Activated CD4-positive, alpha-beta T cell treated with anti-CD3 and anti-CD28 coated beads, Interleukin-10, Interleukin-2, amounts not matched to agents 100 ng/mL and 50 ng/mL, durations not matched to agents 16 hours and 8 hours (primary cell): ENCODE measurements around the gene PKMYT1.
A peak's percentile ranks its signal among the peaks of the same experiment; 100 is the strongest.

ENCODE experiments used
- DNase-seq: peaks from one replicate; pipeline ENCODE4 v3.0.0-alpha.2; 2020

The PKMYT1 gene

GRCh38 chr16:3017794-3018506, 37.7 kb upstream of the PKMYT1 start, which contains the start of gene CLDN6:
Gene CLDN6, minus strand, starts transcription at chr16:3018183. Its CDS starts 2,162 bp downstream, at chr16:3016021.
- DNase-seq, result peak; percentile 45

GRCh38 chr16:3017344-3017743, 37.1 kb upstream of the PKMYT1 start:
- no peak for DNase-seq

- DNase-seq, result no peak
These were observed 35.7 kb upstream of the PKMYT1 start for GRCh38 chr16:3015865-3016521.

- DNase-seq, result no peak
These were observed 34.7 kb upstream of the PKMYT1 start for GRCh38 chr16:3014971-3015370.

GRCh38 chr16:3013998-3014690, 33.9 kb upstream of the PKMYT1 start:
- no peak for DNase-seq

GRCh38 chr16:3013491-3013951, 33.3 kb upstream of the PKMYT1 start:
- no peak for DNase-seq

- DNase-seq, result no peak
These were observed 32.7 kb upstream of the PKMYT1 start, which contains the start of gene CLDN9 for GRCh38 chr16:3012828-3013420. Gene CLDN9, plus strand, starts transcription at chr16:3012923. Its CDS starts 440 bp downstream, at chr16:3013363.

- DNase-seq, result no peak
These were observed 32.0 kb upstream of the PKMYT1 start for GRCh38 chr16:3012246-3012645.

GRCh38 chr16:3010510-3010909, 30.3 kb upstream of the PKMYT1 start:
- DNase-seq, result no peak

- no peak for DNase-seq
These were observed 29.5 kb upstream of the PKMYT1 start for GRCh38 chr16:3009568-3010390.

- DNase-seq, result no peak
These were observed 28.4 kb upstream of the PKMYT1 start for GRCh38 chr16:3008690-3009037.

GRCh38 chr16:3007957-3008689, 27.9 kb upstream of the PKMYT1 start:
- DNase-seq, result no peak

- no peak for DNase-seq
These were observed 27.1 kb upstream of the PKMYT1 start for GRCh38 chr16:3007059-3007956.

- DNase-seq, result no peak
These were observed 24.6 kb upstream of the PKMYT1 start for GRCh38 chr16:3004781-3005284.

GRCh38 chr16:3004319-3004718, 24.1 kb upstream of the PKMYT1 start:
- no peak for DNase-seq

GRCh38 chr16:3003582-3004270, 23.5 kb upstream of the PKMYT1 start:
- DNase-seq, result peak; percentile 99

GRCh38 chr16:3001316-3001715, 21.1 kb upstream of the PKMYT1 start:
- no peak for DNase-seq

- DNase-seq, result no peak
These were observed 20.3 kb upstream of the PKMYT1 start for GRCh38 chr16:3000540-3000939.

GRCh38 chr16:2999929-3000328, 19.7 kb upstream of the PKMYT1 start:
- DNase-seq, result no peak

GRCh38 chr16:2996298-2996697, 16.1 kb upstream of the PKMYT1 start:
- no peak for DNase-seq
